Iris pigment epithelial cell (primary cell): ENCODE measurements around the gene LENG8.
A peak's percentile ranks its signal among the peaks of the same experiment; 100 is the strongest.
"Not testable (repeated sequence)": the region's sequence is repeated elsewhere in the genome, so short reads cannot be mapped to it uniquely, and the experiment has no call there.

Experiments
- DNase-seq: peaks from one replicate; pipeline ENCODE4 v3.0.0-alpha.2; 2011; ENCODE audit warnings: low read depth

Gene LENG8

DNA sequence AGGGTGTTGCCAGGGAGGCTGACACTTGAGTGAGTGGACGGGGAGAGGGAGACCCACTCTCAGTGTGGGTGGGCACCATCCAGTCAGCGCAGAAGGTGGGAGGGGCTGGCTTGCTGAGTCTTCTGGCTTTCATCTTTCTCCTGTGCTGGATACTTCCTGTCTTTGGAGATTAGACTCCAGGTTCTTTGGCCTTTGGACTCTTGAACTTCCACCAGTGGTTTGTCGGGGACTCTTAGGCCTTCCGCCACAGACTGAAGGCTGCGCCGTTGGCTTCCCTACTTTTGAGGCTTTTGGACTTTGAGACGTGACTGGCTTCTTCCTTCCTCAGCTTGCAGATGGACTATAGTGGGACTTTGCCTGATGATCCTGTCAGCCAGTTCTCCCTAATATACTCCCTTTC is 4.3 kb upstream of the LENG8 start:
- DNase-seq = no peak

DNA sequence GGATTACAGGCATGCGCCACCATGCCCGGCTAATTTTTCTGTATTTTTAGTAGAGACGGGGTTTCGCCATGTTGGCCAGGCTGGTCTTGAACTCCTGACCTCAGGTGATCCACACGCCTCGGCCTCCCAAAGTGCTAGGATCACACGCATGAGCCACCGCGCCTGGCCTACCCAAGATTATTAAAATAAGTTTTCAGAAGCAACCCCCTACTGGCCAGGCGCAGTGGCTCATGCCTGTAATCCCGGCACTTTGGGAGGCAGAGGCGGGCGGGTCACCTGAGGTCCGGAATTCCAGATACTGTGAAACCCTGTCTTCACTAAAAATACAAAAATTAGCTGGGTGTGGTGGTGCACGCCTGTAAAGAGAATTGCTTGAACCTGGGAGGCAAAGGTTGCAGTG is 2.6 kb upstream of the LENG8 start:
- not testable (repeated sequence) for DNase-seq

DNA sequence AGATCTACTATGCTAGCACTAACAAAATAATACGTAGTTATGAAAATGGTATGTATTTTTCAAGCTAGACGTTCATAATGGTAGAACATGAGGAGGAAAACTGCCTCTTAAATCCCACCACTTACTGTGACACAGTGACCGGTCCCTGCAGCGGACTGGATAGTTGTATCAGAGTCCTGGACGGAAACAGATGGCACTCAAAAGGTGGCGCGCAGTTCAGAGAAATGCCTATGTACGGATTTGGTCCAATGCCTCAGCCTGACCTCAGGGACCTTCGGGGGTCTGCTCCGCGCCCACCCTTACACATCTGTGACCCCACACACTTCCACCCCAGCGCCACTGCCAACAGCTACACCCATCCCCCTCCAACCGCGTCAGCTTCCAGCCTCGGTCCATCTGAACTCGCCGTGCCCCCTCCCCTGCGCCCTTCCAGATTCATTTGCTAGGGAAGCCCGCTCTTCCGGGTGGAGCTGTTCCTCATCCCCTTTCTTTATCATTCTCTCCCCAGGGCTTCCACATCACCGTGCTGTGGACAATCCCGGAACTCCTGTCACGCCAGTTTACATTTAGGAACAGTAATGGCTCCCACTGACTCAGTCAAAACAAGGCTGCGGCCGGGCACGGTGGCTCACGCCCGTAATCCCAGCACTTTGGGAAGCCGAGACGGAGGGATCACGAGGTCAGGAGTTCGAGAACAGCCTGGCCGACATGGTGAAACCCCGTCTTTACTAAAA is 792 bp upstream of the LENG8 start:
- peak; percentile 53 for DNase-seq

DNA sequence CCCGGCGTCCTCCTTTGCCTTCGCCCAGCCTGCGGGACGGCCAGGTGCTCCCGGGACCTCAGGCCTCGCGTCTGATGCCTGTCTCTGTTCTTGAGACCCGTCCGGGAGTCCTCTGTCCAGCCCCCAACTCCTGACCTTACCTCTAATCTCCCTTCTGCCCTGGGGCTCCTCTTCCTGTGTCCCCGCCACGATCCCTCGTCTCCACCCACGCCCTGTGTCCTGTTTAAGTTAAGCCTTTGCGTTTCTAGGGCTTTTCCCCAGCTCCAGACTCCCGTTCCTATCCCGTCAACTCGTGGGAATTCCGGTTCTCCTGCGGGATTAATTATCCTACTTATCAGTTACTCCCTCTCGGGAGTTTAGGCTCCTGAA is 686 bp downstream of the LENG8 start:
- peak; percentile 44 for DNase-seq

DNA sequence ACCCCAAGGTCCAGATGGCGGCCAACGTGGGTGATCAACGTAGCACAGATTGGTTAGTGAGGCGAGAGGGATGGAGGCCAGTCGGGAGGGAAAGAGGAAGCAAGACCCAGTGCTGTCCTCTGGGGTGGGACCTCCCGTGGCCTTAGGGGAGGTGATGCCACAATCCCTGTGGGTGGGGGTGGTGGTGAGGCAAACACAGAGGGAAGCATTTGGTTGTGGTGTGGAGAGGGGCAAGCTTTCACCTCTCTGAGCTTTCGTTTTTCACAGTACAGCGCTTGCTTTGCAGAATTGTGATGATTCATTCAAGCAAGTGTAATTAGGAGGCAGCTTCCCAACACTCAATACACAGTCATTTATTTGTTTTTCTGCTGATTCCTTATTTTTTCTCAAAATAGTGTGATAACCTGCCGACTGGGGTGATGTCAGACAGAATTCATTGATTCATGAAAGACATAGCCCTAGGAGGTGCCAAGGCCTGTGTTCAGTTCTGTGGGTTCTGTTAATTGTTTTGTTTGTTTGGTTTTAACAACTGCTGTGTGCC is 2.4 kb downstream of the LENG8 start:
- peak; percentile 31 for DNase-seq

DNA sequence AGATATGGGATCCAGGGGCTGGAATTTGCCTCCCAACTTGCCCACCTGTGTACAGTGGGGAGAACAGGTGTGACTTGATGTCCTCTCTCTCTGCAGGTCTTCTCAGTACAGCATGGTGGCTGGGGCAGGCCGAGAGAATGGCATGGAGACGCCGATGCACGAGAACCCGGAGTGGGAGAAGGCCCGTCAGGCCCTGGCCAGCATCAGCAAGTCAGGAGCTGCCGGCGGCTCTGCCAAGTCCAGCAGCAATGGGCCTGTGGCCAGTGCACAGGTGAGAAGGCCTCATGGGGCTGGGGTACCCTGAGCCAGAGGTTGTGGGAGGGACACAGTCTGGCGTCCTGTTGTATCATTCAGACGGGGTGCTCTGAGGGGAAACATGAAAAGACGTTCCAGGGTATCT is 3.0 kb downstream of the LENG8 start:
- DNase-seq = no peak

DNA sequence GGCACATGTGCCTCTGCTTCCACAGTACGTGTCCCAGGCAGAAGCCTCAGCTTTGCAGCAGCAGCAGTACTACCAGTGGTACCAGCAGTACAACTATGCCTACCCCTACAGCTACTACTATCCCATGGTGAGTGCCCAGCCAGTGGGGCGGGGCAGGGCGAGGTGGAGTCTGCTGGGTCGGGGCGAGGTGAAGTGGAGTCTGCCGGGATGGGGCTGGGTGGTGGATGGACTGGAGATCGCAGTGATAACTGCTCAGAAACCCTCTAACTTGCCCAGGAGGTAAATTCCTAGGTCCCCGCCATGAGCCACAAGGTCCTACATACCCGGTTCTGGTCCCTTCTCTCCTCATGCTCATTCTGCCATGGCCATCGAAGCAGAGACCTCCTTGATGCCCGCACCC is 3.6 kb downstream of the LENG8 start:
- DNase-seq = no peak

DNA sequence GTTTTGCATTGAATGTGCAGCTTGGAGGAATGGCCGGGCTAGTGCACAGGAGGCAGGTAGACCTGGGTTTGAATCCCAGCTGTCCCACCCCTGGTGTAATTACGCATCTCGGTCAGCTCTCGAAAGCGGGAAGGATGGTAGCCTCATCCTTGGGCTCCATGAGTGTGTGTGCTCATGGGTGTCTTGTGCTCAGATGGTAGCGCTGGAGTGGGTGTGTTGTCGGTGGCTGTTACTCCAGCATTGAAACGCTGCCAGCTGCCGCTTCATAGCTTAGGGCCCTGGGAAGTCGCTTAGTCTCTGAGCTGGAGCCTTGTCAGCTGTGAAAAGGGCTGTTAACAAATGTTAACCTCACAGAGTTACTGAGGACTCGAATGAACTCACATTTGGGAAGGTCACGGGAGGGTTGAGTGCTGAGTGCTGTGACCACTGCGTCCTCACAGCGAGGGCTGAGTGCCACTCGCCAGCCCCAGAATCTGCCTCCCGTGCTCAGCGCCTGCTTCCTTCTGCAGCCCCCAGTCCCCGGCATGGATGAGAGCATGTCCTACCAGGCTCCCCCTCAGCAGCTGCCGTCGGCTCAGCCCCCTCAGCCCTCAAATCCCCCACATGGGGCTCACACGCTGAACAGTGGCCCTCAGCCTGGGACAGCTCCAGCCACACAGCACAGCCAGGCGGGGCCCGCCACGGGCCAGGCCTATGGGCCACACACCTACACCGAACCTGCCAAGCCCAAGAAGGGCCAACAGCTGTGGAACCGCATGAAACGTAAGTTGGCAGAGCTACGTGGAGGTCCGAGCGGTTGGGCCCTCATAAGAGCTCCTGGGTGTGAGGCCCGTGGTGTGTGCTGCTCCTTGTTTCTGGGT is 5.2 kb downstream of the LENG8 start:
- no peak for DNase-seq

DNA sequence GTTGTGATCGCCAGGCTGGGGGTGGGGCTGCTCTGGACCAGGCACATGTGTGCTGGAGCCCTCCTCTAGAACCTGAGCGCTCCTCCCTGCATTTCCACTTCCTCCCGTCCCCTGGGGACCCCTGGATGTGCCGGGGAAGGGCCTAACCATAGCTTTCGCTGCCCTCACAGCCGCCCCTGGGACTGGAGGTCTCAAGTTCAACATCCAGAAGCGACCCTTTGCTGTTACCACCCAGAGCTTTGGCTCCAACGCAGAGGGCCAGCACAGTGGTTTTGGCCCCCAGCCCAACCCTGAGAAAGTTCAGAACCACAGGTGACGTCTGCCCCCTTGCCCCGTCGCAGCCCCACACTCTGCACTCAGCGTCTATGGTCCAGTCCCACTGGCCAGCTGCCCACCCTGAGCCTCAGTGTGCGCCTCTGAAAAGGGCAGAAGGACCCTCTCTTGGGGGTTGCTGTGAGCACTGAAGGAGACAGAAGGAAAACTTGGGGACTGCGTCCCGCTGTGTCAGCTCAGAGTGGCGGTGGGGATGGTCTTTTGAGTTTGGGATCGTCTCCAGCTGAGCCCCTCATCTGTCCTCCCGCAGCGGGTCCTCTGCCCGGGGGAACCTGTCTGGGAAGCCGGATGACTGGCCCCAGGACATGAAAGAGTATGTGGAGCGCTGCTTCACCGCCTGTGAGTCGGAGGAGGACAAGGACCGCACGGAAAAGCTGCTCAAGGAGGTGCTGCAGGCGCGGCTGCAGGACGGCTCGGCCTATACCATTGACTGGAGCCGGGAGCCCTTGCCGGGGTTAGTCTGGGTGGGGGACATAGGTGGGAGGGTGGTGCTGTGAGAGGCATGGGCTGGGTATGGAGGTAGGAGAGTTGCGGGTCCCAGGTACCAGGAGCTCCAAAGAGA is 6.0 kb downstream of the LENG8 start:
- DNase-seq = no peak

DNA sequence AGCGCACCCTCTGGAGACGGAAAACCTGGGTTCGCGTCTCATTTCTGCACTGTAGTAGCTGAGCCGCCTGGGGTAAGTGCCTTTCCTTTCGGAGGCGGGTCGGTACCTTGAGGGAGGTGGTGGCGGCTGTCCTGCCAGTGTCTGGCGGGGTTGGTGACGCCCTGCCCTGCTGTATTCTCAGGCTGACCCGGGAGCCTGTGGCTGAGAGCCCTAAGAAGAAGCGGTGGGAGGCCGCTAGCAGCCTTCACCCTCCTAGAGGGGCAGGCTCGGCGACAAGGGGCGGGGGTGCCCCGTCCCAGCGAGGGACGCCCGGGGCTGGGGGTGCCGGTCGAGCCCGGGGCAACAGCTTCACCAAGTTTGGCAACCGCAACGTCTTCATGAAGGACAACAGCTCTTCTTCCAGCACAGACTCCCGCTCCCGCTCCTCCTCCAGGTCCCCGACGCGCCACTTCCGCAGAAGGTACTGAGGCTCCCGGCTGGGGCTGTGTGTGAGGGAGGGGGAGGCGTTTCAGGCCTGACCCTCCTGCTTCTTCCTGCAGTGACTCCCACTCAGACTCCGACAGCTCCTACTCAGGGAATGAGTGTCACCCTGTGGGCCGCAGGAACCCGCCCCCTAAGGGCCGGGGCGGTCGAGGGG is 6.9 kb downstream of the LENG8 start:
- no peak for DNase-seq

DNA sequence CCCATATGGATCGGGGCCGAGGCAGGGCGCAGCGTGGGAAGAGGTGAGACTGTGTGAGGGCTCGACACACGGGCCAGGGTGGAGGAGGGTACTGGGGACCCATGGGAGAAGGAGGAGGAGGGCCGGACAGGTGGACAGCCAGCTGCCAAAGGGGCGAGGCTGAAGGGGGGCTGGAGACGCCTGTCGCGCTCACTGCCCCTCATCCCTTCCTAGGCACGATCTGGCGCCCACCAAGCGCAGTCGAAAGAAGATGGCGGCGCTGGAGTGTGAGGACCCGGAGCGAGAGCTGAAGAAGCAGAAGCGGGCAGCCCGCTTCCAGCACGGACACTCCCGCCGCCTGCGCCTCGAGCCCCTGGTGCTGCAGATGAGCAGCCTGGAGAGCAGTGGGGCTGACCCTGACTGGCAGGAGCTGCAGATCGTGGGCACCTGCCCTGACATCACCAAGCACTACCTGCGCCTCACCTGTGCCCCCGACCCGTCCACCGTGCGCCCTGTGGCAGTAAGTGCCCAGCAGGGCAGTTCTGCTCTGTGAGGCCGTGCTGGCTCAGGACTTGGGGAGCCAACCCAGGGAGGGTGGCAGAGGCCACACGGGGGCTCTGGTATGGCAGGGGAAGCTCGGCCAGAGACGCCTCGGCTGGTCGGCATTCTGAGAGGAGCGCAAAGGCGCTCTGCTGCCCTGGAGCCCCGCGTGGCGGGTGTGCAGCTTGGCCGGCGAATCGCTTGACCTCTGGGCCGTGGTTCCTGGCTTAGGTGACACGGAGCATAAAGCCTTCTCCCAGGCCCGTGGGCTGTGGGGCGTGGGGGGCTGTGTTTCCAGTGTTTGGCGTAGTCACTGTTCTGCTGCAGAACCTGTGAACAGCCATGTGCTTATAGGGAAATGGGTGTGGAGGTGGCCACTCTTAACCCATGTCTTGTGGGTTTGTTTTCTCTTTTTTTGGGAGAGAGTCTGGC is 7.7 kb downstream of the LENG8 start:
- no peak for DNase-seq

DNA sequence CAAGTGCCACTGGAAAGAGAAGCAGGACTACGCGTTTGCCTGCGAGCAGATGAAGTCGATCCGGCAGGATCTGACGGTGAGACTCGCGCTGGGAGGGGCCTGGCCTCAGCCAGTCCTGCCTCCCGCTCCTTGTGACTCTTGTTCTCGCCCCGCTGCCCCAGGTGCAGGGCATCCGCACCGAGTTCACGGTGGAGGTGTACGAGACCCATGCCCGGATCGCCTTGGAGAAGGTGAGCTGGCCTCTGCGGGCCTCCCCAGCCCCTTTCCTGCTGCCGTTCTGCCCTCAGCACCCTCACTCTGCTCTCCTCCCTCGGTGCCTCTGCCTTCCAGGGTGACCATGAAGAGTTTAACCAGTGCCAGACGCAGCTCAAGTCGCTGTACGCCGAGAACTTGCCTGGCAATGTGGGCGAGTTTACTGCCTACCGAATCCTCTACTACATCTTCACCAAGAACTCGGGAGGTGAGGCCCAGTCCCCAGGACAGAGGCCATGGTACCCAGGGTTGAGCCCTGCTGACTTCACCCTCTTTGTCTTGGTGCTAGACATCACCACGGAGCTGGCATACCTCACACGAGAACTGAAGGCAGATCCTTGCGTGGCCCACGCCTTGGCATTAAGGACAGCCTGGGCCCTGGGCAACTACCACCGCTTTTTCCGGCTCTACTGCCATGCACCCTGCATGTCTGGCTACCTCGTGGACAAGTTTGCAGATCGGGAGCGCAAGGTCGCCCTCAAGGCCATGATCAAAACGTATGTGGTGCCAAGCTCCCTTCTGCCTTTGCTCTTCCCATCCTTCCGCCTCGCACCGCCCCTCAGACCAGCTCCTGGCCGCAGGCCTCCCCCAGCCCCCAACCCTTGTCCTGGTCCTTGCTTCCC is 9.0 kb downstream of the LENG8 start:
- DNase-seq = no peak

DNA sequence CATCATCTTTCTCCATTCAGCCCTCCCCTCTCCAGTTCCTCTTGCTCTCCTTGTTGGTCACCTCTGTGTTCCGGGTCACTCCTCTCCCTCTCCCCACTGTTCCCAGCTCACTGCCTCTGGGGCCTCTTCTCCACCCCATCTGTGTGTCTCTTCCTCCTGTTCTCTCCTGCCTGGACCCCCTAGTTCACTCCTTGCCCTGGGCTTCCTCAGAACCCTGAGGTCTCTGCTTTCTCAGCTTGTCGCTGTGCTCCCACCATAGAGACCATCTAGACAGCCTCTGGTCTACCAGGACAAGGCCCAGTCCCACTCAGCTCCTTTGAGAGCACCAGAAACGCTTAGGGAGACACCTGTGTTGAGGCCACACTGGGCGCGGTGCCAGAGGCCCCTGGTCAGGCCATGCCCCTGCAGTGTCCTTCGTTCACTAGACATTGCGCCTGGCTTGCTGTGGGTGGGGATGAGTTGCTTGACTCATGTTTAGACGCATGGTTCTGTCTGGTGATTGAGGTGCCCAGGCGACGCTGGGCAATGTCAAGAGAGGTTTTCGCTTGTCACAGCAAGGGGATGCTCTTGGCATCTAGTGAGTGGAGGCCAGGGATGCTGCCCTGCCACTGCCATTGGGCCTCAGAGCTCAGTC is 9.8 kb downstream of the LENG8 start:
- no peak for DNase-seq

DNA sequence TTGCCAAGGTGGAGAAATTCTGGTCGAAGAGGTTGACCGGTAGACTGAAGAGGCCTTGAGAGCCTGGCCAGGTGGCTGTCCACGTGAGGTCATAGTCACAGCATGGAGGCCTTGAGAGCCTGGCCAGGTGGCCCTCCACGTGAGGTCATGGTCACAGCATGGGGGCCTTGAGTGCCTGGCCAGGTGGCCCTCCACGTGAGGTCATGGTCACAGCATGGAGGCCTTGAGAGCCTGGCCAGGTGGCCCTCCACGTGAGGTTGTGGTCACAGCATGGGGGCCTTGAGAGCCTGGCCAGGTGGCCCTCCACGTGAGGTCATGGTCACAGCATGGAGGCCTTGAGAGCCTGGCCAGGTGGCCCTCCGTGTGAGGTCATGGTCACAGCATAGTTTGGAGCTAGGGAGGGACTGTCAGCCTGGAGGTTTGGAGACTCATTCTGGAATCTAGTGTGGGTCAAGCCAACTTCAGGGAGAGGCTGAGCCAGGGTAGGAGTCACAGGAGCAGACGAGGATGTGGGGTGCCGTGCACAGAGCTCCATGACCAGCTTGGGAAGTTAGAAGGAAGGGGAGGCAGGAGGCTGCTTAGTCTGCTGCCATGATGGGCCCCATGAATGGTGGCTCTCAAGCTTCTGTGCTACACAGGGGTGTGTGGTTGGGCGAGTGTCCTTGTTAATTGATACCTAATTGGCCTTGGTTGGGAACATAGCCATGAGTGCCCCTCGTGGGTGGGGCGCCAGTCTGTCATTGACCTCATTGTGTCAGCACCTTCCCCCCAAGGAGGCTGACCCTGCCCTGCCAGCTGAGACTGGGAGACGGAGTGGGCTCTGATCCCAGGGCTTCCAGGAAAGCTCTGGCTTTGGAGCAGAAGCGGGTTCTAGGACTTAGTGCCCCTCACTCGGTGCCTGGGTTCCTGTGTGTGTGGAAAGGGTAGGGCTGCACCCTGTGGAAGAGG is 10.6 kb downstream of the LENG8 start:
- DNase-seq = no peak

DNA sequence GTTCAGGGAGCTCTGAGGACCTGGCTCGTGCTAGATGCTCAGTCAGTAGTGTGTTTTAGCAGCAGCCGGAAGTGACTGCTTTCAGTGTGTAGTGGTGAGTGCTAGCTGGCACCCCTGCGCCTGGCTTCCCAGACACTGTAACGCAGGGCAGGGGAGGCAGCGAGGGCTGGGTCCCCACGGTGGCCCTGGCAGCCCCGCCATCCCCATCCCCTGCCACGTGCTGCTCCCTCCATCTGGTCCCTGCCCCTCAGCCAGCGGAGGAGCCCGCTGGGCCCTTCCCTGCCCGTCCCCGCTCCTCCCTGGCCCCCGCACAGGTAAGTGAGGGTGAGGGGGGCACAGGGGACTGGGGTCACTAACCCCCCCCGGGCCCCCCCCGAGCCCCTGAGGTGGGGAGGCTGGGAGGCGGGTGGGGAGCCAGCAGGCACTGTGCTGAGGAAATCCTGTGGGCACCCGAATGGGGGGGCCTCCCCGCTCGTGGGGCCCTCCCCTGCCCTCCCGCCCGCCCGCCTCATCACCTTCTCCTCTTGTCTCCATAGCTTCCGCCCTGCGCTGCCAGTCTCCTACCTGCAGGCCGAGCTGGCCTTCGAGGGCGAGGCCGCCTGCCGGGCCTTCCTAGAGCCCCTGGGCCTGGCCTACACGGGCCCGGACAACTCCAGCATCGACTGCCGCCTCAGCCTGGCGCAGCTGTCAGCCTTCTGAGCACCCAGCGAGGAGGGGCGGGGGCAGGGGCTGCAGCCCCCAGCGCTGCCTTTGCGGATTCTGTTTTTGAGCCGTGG is 11.4 kb downstream of the LENG8 start:
- no peak for DNase-seq

DNA sequence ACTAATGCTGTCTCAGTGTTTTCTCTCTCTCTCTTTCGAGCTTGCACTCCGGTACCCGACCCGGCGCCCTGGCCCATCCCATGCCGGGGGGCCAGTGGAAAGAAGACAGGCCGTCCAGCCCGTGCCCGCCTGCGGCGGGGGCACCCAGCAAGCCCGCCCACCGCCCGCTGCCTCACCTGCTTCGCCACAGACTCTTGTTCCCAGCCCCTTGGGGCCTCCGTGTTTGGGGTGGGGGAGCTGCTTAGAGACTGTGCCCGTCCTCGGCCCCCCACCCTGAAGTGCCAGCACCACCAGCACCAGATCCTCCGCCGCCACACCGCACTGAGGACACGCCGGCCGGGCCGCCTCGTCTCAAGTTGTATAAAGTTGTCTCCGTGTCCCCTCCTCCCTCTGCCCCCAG is 12.2 kb downstream of the LENG8 start:
- DNase-seq = no peak

DNA sequence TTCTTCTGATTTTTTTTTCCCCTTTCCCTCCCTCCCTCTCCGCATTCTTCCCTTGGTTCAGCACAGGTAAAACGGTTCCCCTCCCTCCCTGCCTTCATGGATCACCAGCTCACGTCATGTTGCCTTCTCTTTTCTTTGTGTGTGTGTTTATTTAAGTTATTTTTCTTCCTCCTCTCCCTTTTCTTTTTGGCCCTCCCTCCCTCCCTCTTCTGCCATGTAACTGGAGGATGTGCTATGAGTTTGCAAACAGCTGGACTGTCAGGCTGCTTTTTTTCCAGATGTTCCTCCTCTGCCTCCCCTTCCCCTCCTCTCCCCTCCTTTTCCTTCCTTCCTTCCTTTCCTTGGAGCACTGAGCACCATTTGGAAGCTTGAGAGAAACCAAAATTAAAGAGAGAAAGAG is 12.6 kb downstream of the LENG8 start:
- DNase-seq = no peak
